HCT116 (cell line): ENCODE results near the gene AGBL3. TPM values are rescaled to one million over a fixed set of nuclear protein-coding genes. Genes with fewer than 3 reads are reported as not detected.

Experiments
- ATAC-seq: fragments of 200-7000 bp; cut with Tn5 transposase; 2 replicates; pipeline ENCODE4 v1.9.1; 2020; ENCODE audit warnings: mild to moderate bottlenecking, moderate library complexity
- BruUV-seq: library from RNA; stranded (reverse); fragments of 400-500 nt; replicated peaks from 2 replicates; lab custom pipeline; 2021; lab: Mats Ljungman, UMichigan
- CTCF ChIA-PET: fragments of 300-600 bp; sonication (Branson Sonifier 250); formaldehyde crosslinking; loops from one replicate; lab custom pipeline; 2021; ENCODE audit warnings: antibody characterized with exemption; lab: Charles Lee
- POLR2A ChIA-PET: fragments of 300-600, 350-600 bp; sonication (Branson Sonifier 250); formaldehyde crosslinking; loops from one replicate; lab custom pipeline; 2021; ENCODE audit warnings: antibody characterized with exemption; lab: Charles Lee
- RAD21 ChIA-PET, 2 experiments: fragments of 300-600 bp; sonication (Branson Sonifier 250); formaldehyde crosslinking; loops; one replicate each; lab custom pipeline; 2023; ENCODE audit warnings: low total read pairs in 2 of 2; ENCODE audit not compliant: uncharacterized antibody in 2 of 2, unreplicated experiment in 2 of 2, low non-redundant PET in 1 of 2; lab: Charles Lee
- DNase-seq: peaks from one replicate; pipeline ENCODE4 v3.0.0-alpha.2; 2010; ENCODE audit warnings: low read depth, low spot score
- H2AFZ ChIP-seq: fragments of 200-600 bp; shearing (Covaris generic), sonication (generic); 2 replicates; pipeline ENCODE4 v1.6.1; 2017; ENCODE audit warnings: low read depth, mixed run types, mixed read lengths, antibody characterized with exemption, low read length; ENCODE audit not compliant: poor library complexity, severe bottlenecking
- H3K27ac ChIP-seq: 2 replicates; pipeline ENCODE4 v1.5.1; 2012; ENCODE audit warnings: low read depth, low read length
- H3K27me3 ChIP-seq: fragments of 200-600 bp; sonication (generic); 2 replicates; pipeline ENCODE4 v1.6.1; 2016; ENCODE audit warnings: mixed run types, low read length, mixed read lengths; ENCODE audit not compliant: insufficient read depth
- H3K36me3 ChIP-seq, 2 experiments: fragments of 200-500 bp in 1 of 2; fragments of 200-600 bp in 1 of 2; sonication (Bioruptor generic) in 1 of 2; sonication (generic) in 1 of 2; 2 replicates each; pipeline versions ENCODE4 v1.5.1 to v1.6.1; 2014 to 2016; ENCODE audit warnings: low read length in 2 of 2, inconsistent platforms in 1 of 2, mixed read lengths in 1 of 2, mixed run types in 1 of 2; ENCODE audit not compliant: insufficient read depth in 2 of 2, control insufficient read depth in 1 of 2
- H3K4me1 ChIP-seq, 2 experiments: fragments of 200-600 bp in 1 of 2; sonication (generic) in 1 of 2; 2 replicates each; pipeline versions ENCODE4 v1.5.1 to v1.6.1; 2012 to 2017; ENCODE audit warnings: low read length in 2 of 2, inconsistent platforms in 1 of 2, mild to moderate bottlenecking in 1 of 2, mixed read lengths in 1 of 2, mixed run types in 1 of 2, moderate library complexity in 1 of 2; ENCODE audit not compliant: insufficient read depth in 2 of 2, control insufficient read depth in 1 of 2
- H3K4me2 ChIP-seq: fragments of 200-600 bp; sonication (generic); 2 replicates; pipeline ENCODE4 v1.6.1; 2017; ENCODE audit warnings: mixed run types, low read length, mixed read lengths
- H3K4me3 ChIP-seq, 2 experiments: fragments of 200-600 bp in 1 of 2; sonication (generic) in 1 of 2; replicated peaks in 1 of 2; 2 replicates each; pipeline ENCODE4 v1.5.1; 2011 to 2016; ENCODE audit warnings: low read length in 2 of 2, control low read depth in 1 of 2, low read depth in 1 of 2, mild to moderate bottlenecking in 1 of 2, mixed read lengths in 1 of 2, mixed run types in 1 of 2
- H3K79me2 ChIP-seq: fragments of 200-600 bp; sonication (generic); 2 replicates; pipeline ENCODE4 v1.6.1; 2017; ENCODE audit warnings: mild to moderate bottlenecking, mixed run types, low read length, moderate library complexity, mixed read lengths; ENCODE audit not compliant: insufficient read depth
- H3K9ac ChIP-seq: fragments of 200-600 bp; sonication (generic); 2 replicates; pipeline ENCODE4 v1.6.1; 2016; ENCODE audit warnings: low read length, mixed read lengths
- H3K9me2 ChIP-seq: fragments of 200-600 bp; sonication (generic), shearing (Covaris generic); 2 replicates; pipeline ENCODE4 v1.6.1; 2017; ENCODE audit warnings: mixed run types, mild to moderate bottlenecking, moderate library complexity; ENCODE audit not compliant: insufficient read depth
- H3K9me3 ChIP-seq, 2 experiments: fragments of 200-500 bp in 1 of 2; fragments of 200-600 bp in 1 of 2; sonication (Bioruptor generic) in 1 of 2; sonication (generic) in 1 of 2; 2 replicates each; pipeline ENCODE4 v1.6.1; 2014 to 2017; ENCODE audit warnings: low read length in 2 of 2, mixed read lengths in 2 of 2, inconsistent platforms in 1 of 2, low read depth in 1 of 2, mild to moderate bottlenecking in 1 of 2, mixed run types in 1 of 2, moderate library complexity in 1 of 2; ENCODE audit not compliant: control insufficient read depth in 1 of 2, insufficient read depth in 1 of 2
- H4K20me1 ChIP-seq: fragments of 200-600 bp; sonication (generic), shearing (Covaris generic); 2 replicates; pipeline ENCODE4 v1.6.1; 2017; ENCODE audit warnings: mixed run types, mild to moderate bottlenecking, moderate library complexity; ENCODE audit not compliant: insufficient read depth
- ATF3 ChIP-seq: IDR thresholded peaks from 2 replicates; pipeline ENCODE4 v1.6.1; 2012
- CEBPB ChIP-seq: IDR thresholded peaks from 2 replicates; pipeline ENCODE4 v1.6.1; 2012; ENCODE audit warnings: low read depth
- EGR1 ChIP-seq: IDR thresholded peaks from 2 replicates; pipeline ENCODE4 v1.6.1; 2012; ENCODE audit warnings: low read depth
- ELF1 ChIP-seq: IDR thresholded peaks from 2 replicates; pipeline ENCODE4 v1.6.1; 2012; ENCODE audit warnings: low read depth, borderline replicate concordance
- EZH2 ChIP-seq: fragments of 200-600 bp; sonication (generic); IDR thresholded peaks from 2 replicates; pipeline ENCODE4 v1.6.1; 2017; ENCODE audit warnings: antibody characterized with exemption, mixed run types
- EZH2phosphoT487 ChIP-seq: fragments of 200-600 bp; IDR thresholded peaks from 2 replicates; pipeline ENCODE4 v1.6.1; 2018; ENCODE audit warnings: antibody characterized with exemption, borderline replicate concordance
- FOSL1 ChIP-seq: IDR thresholded peaks from 2 replicates; pipeline ENCODE4 v1.6.1; 2012; ENCODE audit warnings: low read depth
- JUND ChIP-seq: IDR thresholded peaks from 2 replicates; pipeline ENCODE4 v1.6.1; 2012
- MAX ChIP-seq: IDR thresholded peaks from 2 replicates; pipeline ENCODE4 v1.6.1; 2012
- POLR2A ChIP-seq: IDR thresholded peaks from 2 replicates; pipeline ENCODE4 v1.7.0; 2011; ENCODE audit warnings: borderline replicate concordance; ENCODE audit not compliant: insufficient read depth, insufficient read length; ENCODE audit errors: extremely low read depth
- POLR2AphosphoS5 ChIP-seq: IDR thresholded peaks from 2 replicates; pipeline ENCODE4 v1.6.1; 2011; ENCODE audit warnings: mild to moderate bottlenecking, low read depth, low read length, moderate library complexity
- RAD21 ChIP-seq: IDR thresholded peaks from 2 replicates; pipeline ENCODE4 v1.6.1; 2012; ENCODE audit warnings: low read depth, mild to moderate bottlenecking
- REST ChIP-seq: IDR thresholded peaks from 2 replicates; pipeline ENCODE4 v1.6.1; 2012; ENCODE audit warnings: low read depth
- SRF ChIP-seq: IDR thresholded peaks from 2 replicates; pipeline ENCODE4 v1.6.1; 2012; ENCODE audit warnings: low read depth
- YY1 ChIP-seq: IDR thresholded peaks from 2 replicates; pipeline ENCODE4 v1.6.1; 2011; ENCODE audit warnings: low read length, low read depth, moderate library complexity, mild to moderate bottlenecking; ENCODE audit not compliant: insufficient replicate concordance; ENCODE audit errors: extremely low read depth
- ZBTB33 ChIP-seq: IDR thresholded peaks from 2 replicates; pipeline ENCODE4 v1.6.1; 2011; ENCODE audit warnings: mild to moderate bottlenecking, low read length, moderate library complexity; ENCODE audit not compliant: insufficient replicate concordance; ENCODE audit errors: extremely low read depth
- ZFX ChIP-seq: fragments of 450-650 bp; IDR thresholded peaks from 2 replicates; pipeline ENCODE4 v1.6.1; 2017
- ZNF274 ChIP-seq: fragments of 200-500 bp; sonication (Bioruptor generic); IDR thresholded peaks from 2 replicates; pipeline ENCODE4 v1.6.1; 2014; ENCODE audit warnings: mild to moderate bottlenecking, low read depth, low read length, inconsistent platforms
- intact Hi-C: fragments of 100-400 bp; cut with micrococcal nuclease; formaldehyde crosslinking; loops from 2 replicates; pipeline ENCODE4 v1.10.0; 2022
- total RNA-seq: library from RNA; stranded (reverse); gene quantifications from one replicate; pipeline ENCODE4 v1.2.1, GENCODE V29; 2021; ENCODE audit not compliant: unreplicated experiment

The AGBL3 gene
- total RNA-seq, 1 experiment from 2014 or later = 1.9 TPM

- no peaks in the 10 kb centered on the region for H4K20me1 ChIP-seq
- RAD21 ChIA-PET = no interaction called here
- BruUV-seq = no TSS peak
- ATAC-seq = no peak
- H3K4me3 ChIP-seq = no peak overlapping the region
- no peak overlapping the region for H2AFZ ChIP-seq
- no peak overlapping the region for H3K27ac ChIP-seq
- no peaks in the 10 kb centered on the region for H3K36me3 ChIP-seq
- CTCF ChIA-PET = no interaction called here
- POLR2A ChIA-PET = no interaction called here
- H3K9me3 ChIP-seq = no peaks in the 10 kb centered on the region
- no peaks in the 10 kb centered on the region for H3K27me3 ChIP-seq
- H3K4me2 ChIP-seq = no peak overlapping the region
- no peaks in the 10 kb centered on the region for H3K4me1 ChIP-seq
- peaks cover 3% of the 10 kb centered on the region; the same call in 1 of the 2 replicates for H3K9me2 ChIP-seq
- H3K9ac ChIP-seq = no peak overlapping the region
- intact Hi-C loops = no loop called here
- no peaks in the 10 kb centered on the region for H3K79me2 ChIP-seq
- TF ChIP-seq RAD21 = no peak
- no peak for TF ChIP-seq JUND
- TF ChIP-seq POLR2AphosphoS5 = no peak
- no peak for TF ChIP-seq SRF
- no peak for TF ChIP-seq ATF3
- TF ChIP-seq EGR1 = no peak
- no peak for TF ChIP-seq ZFX
- TF ChIP-seq ZBTB33 = no peak
- no peak for TF ChIP-seq POLR2A
- TF ChIP-seq ELF1 = no peak
- TF ChIP-seq EZH2phosphoT487 = no peak
- no peak for TF ChIP-seq MAX
- TF ChIP-seq FOSL1 = no peak
- TF ChIP-seq ZNF274 = no peak
- TF ChIP-seq REST = no peak
- TF ChIP-seq CEBPB = no peak
- no peak for TF ChIP-seq EZH2
- no peak for TF ChIP-seq YY1
- TF ChIP-seq, all 23 proteins: peak for 0
- DNase-seq = no peak
Observed at GRCh38 chr7:135109562-135109961, 123.3 kb downstream of the AGBL3 start.
